HG03520 (cell line): ENCODE measurements around the gene FLT4.

Source experiments
- ATAC-seq: cut with Tn5 transposase; IDR thresholded peaks from one replicate; pipeline ENCODE4 v1.9.1; 2021; ENCODE audit warnings: mild to moderate bottlenecking, moderate library complexity; ENCODE audit not compliant: unreplicated experiment

Gene FLT4

DNA sequence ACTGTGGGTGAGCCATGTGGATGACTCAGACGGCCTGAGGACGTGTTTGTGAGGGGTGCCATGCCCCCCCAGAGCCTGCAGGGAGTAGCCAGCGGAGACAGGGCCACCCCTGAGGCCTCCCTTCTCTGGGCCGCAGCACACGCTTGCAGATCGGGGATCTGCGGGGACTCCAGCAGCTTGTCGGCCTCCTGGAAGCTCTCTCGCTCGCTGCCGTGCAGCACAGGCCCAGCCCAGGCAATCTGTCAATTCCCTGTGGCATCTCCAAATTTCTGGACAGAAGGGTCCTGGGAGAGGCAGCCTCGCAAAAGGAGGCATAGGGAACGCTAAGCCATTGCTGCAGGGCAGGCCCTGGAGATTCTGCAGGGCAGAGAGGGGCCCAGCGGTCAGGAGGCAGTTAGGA is 21.2 kb downstream of the FLT4 start:
- ATAC-seq: no peak

DNA sequence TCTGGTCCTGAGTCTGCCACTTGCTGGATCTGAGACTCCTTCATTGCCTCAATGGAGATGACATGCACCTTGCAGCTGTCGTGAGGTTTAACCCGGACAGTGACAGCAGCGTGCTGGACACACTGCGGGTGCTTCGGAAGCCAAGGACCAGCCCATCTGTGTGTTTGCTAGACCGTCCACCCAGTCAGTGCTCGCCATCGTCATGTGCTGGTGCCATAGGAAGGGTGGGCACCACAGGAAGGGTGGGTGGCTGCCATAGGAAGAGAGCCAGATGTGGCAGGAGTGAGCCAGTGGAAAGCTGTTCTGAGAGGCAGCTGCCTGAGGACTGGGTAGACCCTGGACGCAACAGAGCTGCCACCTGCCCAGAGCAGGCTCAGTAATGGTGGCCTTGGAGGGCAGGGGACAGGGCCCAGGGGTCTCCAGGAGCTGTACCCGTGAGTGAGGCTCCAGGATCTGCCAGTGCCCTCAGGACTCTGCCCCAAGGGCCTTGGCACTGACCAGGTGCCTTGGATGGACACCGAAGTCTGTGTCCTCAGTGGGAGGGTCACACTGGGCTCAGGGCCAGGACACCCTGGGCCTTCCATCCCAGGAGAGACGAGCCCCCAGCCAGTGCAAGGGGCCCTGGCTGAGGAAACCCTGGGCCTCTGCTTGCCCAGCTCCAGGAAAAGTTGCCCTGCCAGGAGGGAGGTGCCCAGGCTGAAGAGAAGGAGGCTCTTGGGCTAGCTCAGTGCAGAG is 21.8 kb downstream of the FLT4 start:
- no peak for ATAC-seq

DNA sequence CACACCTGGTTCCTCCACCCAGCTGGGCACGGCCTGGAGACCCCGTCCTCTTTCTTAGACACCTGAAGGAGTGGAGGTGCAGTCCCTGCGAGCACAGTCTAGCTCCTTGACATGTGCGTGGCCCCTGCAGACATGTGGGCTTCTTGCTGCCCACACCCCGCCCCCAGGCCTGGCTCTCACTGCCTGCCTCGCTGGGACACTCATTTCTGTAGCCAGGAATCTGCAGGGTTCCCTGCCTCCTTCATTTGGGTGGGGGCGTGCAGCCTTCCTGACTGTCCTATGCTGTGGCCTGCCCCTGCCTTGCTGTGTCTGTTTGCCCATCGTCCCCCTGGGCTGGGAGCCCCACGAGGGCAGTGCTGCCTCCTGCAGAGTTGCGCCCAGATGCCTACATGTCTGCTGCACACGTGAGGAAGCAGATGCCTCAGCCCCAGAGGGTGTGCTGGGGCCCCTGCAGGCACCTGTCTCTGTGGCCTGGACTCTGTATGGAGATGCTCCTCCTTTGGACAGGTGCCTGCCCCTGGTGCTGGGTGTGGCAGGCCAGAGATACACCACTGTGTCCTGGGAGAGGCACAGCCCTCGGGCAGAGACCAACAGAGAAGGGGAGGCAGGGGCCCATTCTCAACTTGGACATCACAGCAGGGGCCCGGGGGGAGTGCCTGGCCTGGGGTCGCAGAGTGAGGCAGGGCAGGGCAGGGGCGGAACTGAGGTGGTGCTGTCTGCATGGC is 22.6 kb downstream of the FLT4 start:
- ATAC-seq: no peak

DNA sequence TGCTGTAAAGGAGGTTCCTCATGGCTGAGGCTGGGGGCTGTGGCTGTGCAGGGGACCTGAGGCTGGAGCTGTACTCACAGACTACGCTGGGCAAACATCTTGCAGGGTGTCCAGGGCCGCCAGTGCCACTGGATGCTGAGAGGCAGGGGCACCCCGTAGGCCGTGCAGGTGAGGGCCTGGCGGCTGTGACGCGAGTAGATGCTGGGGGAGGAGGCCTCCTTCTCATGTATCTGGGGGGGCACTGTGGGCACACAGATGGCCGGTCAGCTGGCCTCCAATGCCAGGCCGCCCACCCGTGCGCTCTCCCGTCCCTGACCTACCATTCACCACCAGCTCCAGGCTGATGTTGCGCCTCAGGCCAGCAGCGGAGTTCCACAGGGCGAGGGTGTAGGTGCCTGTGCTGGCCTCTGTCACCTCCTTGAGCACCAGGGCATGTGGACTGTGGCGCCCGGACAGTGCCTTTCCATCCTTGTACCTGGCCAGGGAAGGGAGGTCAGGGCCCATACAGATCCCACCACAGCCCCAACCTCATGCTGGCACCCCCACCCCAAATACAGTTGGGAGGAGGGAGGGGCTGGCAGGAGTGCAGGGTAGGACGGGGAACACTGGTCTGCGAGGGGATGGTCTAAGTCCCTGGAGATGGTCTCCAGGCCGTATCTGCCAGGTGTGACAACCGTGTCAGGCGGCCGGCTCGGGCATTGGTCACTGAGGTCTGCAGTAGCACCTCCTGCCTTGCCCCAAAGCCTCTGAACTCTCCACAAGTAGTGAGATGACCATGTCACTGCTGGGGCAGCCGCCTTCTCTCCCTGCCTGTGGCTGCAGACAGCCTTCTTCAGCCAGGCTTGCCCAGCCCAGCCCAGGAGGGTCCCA is 23.4 kb downstream of the FLT4 start:
- no peak for ATAC-seq

DNA sequence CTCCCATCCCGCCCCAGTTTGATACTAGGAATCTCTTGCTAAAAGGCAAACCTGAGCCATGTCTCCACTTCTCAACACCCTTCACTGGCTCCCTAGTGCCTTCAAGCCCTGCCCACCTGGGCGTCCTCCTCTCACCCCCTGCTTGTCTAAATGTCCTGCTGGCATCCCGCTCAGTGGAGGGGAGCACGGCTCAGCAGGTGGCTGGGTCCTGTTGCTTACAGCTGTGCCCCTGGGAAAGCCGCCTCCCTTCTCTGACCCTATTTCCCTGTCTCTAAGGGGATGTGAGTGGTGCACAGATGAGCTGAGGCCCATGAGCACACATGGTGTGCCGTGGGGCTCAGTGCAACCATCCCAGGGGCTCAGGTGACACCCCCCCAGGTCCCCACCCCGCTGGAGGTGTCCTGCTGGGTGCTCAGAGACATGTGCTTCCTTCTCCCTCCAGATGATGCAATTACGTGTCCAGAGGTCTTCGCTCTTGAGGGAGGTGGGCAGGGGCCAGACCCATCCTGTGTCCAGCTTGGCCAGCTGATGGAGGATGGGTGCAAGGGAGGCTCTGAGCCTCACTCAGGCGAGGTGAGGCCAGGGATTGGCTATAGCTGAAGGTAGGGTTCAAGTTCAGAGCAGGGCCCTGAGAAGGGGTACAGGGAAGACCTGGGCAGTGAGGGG is 24.1 kb downstream of the FLT4 start:
- no peak for ATAC-seq

DNA sequence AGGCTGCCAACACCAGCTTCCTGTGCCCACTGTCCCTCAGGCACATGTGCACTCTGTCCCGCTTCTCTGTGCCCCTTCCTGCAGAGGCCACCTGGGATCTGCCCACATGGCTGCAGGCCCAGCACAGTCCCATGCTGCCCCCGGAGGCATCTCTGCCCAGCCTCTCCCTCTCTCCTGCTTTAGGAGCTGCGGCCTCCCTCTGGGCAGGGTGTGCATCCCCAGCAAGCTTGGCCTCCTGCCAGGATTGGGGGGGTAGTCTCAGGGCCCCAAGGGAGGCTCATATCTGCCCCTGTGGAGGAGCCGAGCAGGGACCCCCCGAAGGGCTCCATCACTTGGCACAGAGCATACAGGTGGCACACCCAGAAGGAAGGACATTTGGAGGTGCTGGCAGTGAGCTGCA is 24.8 kb downstream of the FLT4 start:
- ATAC-seq: no peak

DNA sequence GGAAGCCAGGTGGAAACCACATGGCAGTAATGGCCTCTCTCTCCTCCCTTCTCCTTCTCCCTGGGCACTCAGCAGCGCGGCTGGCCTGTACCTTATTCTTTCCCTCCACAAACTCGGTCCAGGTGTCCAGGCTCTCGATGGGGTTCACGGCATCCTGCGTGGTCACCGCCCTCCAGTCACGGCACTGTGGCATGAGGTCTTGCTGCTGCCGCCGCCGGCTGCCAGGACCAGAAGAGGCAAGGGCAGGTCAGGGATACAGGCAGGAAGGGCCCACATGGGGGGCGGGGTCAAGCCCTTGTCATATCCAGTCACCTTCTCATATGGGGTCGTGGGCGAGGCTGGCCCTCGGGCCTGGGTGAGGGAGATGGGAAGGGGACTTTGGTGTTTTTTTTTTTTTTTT is 25.6 kb downstream of the FLT4 start:
- ATAC-seq: no peak

DNA sequence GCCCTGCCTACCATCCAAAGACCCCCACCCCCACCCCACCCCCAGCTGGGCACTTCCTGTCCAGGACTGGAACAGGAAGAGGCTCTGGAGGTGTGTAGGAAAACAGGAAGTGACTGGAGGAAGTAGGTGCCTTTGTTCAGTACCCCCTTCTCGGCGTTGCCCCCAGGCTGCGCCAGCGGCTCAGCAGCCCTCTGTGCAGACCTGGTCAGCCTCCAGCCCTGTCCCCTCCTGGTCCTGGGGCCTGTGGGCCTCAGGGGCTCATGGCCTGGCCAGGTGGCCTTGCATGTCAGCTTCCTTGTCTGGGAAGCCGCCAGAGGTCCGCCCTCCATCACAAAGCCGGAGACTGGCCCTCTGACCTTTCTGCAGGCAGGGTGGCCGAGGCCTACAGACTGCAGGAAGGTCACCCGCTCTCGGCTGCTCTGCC is 26.0 kb downstream of the FLT4 start:
- no peak for ATAC-seq

DNA sequence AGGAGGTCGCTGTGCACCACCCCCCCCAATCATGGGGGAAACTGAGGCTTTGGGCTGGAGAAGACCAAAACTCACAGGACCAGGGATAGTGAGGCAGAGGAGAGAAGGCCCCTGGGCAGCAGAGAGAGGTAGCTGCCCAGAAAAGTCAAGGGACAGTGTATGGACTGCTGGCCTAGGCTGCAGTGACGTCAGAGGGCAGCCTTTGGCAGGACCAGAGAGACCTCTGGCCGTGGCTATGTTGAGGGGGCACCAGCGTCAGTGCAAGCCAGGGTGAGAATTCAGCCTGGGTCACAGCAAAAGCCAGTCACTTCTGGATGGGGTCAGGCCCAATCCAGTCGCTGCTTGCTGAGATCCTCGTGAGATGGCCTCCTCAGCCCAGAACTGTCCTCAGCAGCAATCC is 26.5 kb downstream of the FLT4 start:
- no peak for ATAC-seq

DNA sequence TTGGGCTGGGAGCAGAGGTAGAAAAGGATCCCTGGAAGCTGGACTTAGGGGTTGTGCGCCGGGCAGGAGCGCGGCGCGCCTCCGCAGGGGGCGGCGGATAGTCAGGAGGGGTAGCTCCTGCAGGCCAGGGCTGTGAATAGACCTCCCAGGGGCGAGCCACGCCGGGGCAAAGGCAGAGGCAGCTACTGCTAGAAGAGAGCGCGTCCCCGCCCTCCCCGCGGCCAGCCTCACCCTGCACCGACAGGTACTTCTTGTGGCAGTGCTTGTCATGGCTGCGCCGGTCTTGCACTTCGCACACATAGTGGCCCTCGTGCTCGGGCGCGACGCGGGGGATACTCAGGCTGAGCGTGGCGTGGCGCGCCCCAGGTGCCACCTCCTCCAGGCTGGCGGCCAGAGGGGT is 28.1 kb downstream of the FLT4 start:
- no peak for ATAC-seq

DNA sequence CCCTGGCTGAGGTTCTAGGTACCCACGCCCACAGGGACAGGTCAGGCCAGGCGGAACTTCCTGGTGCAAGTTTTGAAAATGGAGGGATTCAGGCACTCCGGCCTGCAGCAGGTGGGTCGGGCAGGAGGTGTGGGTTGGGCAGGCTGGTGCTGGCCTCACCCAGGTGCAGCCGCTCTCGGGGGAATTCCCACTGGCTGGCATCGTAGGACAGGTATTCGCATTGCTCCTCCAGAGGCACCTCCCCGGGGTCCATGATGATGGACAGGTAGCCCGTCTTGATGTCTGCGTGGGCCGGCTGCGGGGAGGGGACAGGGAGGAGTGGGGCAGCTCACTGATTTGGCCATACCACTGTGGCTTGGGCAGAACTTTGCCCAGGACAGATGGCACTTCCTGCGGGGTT is 29.4 kb downstream of the FLT4 start:
- no peak for ATAC-seq

DNA sequence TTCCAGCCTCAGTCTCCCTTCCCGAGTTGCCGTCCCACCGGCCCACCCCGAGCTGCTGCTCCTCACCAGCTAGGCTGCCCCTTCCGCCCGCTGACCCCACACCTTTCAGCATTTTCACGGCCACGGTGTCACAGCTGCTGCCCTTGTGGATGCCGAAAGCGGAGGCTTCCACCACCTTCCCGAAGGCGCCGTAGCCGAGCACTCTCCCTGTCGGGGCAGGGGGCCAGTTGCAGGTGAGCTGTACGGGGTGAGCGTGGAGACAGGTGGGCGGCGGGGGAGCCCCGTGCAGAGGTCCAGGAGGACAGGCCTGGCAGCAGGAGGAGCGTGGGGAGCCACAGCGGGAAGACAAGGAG is 29.9 kb downstream of the FLT4 start:
- no peak for ATAC-seq

DNA sequence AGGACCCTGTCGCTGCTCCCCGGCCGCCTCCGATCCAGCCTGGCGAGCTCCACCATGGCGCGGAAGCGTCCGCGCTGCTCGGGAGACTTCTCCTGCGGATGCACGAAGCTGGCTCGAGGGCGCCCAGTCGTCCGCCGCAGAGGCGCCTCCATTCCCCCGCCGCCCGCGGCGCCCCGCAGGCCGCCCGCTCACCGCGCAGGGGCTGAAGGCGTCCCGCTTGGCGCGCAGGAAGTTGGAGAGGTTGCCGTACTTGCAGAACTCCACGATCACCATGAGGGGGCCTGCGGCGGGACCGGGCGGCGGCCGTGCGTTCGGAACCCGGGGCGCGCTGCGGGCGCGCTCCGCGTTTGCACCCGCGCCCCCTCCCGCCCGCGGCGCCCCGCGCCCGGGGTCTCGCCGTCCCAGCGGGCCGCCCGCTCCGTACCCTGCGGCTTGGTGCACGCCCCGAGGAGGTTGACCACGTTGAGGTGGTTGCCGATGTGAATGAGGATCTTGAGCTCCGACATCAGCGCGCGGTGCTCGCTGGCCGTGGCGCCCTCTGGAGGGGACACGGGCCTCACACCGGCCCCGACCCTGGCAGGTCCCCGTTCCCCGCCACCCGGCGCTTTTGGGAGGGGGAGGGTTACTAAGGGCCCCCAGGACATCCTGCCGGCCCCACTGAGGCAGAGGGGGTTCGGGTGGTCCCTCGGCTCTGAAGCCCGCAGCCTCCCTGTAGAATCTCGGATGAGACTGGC is 30.4 kb downstream of the FLT4 start:
- ATAC-seq: no peak

DNA sequence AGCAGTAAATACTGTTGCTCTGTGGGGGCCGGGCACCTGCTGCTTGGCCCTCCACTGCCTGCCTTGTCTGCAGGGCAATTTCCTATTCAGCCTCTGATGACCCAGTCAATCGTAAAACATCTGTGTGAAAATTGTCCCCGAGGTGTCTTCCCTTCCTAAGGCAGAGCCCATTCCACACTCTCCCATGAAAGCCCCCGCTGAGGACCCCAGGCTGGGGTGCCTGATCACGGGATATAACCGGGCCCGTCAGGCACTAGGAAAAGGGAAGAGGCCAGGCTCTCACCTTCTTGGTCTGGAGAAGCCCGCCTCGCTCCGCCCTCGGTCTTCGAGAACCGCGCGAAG is 30.9 kb downstream of the FLT4 start:
- ATAC-seq: no peak

DNA sequence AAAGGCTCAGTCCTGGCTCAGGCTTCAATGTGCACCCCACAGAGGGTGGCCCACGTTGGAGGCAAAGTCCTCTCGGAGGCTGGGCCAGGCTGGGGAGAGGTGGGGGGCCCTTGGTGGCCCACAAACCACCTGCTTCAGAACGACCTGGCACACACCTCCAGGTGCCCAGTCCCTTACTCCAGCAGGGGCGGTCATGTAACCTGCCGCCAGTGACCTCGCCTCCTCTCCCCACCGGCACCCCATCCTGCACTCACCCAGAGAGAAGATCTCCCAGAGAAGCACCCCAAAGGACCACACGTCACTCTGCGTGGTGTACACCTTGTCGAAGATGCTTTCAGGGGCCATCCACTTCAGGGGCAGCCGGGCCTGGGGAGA is 35.6 kb downstream of the FLT4 start:
- no peak for ATAC-seq

DNA sequence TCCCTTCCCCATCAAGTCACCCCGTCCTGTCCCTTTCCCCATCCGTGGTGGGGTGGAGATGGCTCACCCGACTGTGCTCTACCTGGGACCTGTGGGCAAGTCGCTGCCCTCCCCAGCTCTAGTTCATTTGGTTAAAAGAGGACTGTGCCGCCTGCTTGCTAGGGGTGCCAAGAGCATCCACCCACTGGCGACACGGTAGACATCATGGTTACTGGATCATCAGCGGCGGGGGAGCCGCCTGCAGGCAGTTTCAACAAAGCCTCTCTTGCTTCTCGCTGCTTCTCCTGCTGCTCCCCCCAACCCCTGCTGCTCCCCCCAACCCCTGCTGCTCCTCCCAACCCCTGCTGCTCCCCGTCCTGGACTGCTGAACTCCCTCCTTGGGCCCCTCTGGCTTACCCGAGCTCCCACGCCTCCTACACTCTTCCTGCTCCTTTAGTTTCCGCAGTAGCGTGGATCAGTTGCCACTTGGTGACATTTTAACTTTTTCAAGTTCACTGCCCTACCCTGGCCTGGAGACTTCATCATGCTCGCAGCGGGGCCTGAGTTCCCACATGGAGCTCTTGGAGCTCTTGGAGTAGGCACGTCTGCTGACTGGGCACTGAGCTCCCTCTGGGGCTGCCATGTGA is 36.1 kb downstream of the FLT4 start:
- ATAC-seq: no peak

DNA sequence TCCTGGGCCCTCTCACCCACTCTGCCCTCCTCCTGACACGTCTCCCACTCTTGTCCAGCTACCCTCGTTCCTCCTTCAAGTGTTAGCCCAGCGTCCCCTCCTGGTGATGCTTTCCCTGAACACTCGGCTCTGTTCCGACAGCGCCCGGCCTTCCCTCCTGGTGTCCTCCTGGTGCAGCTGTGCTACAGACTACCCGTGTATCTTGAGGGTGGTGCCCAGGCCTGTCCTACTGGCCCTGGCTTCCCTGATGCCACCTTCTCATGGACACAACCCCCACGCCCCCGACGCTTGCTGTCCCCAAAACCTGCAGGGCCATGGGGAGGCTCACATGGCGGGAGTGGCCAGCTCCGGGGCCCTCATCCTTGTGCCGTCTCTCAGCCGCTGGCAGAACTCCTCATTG is 36.7 kb downstream of the FLT4 start:
- ATAC-seq: no peak

DNA sequence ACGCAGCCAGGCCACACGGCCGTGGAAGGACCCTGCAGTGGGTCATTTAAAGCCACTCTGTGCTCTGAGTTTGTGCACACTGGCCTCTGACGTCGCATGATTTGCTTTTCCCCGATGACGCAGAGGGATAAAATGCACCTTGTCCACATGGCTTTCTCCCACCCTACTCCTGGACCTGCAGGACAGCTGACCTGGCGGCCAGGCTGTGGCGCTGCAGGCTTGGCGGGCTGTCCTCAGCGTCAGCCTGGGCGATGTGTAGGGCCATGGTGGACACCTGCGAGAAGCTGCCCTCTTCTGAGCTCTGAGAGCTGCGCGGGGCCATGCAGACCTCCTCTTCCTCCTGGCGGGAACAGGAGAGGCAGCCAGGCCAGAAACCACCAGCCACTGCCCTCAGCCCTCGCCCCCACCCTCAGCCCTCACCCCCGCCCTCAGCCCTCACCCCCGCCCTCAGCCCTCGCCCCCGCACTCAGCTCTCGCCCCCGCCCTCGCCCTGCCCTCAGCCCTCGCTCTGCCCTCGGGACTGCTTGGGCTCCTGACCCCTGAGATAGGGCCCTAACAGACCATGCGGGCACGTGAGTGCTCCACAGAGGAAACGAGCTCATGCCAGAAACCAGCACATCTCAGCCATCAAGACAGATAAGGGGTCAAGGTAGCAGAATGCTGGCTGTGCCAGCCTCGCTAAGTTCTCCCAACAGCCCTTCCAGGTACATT is 38.1 kb downstream of the FLT4 start:
- no peak for ATAC-seq

DNA sequence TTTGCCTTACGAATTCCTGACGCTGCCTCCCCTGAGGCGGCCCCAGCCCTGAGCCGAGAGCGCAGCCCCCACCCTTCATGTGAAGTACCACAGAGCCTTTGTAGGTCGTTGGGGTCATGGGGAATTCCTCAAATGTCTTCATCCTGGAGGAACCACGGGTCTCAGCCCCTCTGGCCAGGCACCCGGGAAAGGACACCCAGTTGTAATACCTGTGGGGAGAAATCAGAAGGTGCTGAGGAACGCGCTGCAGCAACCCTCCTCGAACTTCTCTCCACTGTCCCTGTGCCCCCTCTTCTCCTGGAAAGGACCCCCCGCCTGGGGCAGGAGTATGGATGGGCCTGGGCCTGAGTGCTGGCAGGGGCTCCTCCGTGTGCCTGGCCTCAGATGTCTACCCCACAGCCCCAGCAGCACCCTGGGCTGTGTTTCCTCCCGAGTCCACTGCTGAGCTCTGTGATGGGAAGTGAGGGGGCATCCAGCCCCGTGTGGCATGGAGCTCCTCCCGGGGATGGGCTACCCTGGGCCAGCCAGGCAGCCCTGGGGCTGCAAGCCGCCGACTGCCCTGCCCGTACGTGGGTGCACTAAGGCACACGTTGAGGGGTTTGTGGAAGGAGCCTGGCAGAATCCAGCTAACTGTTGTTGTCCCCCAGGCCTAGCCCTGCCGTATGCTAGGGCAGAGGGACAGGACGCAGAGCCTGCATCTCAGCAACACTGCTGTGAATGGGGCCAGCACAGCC is 39.4 kb downstream of the FLT4 start:
- no peak for ATAC-seq
